HG02970 (cell line): ENCODE measurements around the gene SOX5.
"Not testable (repeated sequence)": the region's sequence is repeated elsewhere in the genome, so short reads cannot be mapped to it uniquely, and the experiment has no call there.

Experiments
- ATAC-seq: cut with Tn5 transposase; IDR thresholded peaks from one replicate; pipeline ENCODE4 v1.9.1; 2021; ENCODE audit warnings: mild to moderate bottlenecking, moderate library complexity, moderate number of reproducible peaks; ENCODE audit not compliant: unreplicated experiment, low FRiP score

SOX5 gene

DNA sequence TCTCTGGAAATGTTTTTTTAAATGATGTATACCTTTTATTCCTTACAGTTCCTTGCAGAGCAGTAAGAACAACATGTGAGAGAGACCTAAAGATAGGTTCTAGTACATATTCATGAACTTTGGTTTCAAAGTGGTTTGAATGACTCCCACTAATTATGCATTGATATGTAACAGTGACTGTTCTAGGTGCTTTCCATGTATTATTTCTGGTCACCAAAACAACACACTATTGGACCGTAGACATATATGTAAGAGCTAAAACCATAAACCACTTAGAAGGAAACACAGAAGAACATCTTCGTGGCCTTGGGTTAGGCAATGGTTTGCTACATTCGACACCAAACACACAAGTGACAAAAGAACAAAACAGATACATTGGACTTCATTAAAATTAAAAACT is 37.9 kb downstream of the SOX5 start:
- ATAC-seq, result no peak

DNA sequence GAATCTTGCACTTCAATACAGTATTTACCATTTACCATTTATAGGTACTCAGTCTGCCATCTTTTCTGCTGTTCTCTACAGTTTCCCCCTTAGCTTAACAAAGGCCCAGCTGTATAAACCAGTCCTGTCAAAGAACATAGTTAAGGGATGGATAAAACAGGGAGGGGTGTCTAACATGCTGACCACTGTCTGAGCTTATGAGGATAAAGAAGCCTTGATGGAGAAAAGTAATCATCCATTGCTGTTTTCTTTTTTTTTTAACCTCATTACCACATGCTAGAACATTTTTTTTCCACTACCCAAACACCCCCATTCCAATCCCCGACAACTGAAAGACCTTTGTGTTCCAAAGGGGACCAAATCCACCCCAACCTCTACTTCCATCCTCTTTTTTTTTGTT is 39.9 kb downstream of the SOX5 start:
- ATAC-seq, result no peak

DNA sequence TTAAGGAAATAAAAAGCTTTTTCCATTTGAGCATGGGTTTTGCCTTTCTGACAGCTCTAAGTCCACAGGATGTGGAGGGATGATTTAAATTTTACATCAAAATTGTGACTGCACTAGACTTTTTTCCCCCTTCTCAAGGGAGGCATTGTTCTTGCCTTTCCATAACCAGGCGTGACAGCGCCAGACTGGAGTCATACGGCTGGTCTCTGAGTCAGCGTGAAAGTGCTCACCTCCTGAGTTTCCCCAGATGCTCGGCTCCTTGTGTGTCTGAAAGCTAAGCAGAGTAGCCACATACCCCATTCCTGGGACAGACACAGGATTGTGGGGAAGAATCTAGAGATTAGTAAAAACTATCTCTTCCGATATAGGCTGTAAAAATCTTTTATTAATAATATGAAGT is 43.1 kb downstream of the SOX5 start:
- no peak for ATAC-seq

DNA sequence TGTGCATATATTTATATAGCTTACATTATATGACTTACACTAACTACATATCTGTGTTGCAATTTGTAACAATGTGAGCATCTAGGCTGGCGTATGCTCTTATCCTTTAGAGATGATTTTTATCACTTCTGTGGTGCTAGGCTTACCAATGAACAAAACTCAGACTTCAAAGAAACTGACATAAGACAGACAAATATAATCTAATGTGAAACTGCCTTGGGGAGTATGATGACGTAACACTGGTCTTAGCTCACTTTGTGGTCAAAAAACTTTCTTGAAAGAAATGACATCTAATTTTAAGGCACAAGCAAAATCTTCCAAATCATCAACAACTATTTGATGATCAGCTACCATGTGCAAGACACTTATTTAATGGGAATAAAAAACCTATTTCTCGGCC is 50.0 kb downstream of the SOX5 start:
- ATAC-seq, result no peak

DNA sequence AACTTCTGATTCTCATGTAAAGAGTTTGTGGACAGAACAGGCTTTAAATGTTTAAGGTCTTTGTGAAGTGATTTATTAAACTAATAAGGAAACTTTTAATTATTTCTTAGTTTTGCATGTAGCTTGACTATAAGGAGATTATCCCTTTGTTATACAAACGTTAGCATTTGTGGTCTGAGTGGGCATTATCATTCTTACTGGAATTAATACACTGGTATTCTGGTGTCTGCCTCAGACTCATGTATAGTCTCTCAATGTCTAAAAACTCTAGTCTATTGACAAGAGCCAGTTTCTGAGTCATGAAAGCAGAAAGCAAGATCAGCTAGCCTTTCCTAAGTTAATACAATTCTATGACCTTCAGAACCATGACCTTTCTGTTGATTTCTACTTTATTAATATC is 51.3 kb downstream of the SOX5 start:
- ATAC-seq, result no peak

DNA sequence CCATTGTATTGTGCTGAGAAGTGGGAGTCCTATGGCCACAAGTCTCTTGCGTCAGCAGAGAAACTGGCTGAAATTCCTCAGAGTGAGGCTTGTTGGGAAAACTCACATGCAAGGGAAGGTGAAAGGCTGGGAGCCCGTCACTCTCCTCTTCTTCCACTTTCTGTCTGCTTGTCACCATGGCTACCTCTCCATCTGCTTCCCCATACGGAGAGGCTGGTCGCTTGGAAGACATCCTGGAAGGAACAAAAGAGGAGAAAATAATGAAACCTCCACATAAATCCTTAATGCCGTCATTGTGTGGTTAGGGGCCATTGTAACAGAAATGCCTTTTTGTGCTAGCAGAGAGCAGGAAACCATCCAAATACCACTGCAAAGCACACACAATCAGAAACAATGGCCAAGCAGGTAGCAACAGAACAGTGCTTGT is 53.7 kb downstream of the SOX5 start:
- no peak for ATAC-seq

DNA sequence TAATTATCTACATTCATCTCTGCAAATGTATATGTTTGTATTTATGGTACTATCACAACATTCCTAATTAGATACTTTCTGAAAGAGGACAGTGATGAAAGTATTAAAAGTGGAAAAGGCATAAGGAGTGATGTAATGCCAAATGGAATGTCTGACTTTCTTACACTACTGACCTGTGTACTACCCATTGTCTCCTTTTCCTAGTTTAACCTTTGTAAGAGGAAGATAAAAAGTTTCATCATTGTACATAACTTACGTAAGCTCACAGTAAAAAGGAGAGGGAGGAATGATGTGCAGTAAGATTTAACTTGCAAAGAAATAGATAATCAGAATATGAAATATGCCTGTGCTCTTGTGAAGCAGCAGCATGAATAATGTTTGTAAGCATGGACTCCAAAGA is 55.9 kb downstream of the SOX5 start:
- no peak for ATAC-seq

DNA sequence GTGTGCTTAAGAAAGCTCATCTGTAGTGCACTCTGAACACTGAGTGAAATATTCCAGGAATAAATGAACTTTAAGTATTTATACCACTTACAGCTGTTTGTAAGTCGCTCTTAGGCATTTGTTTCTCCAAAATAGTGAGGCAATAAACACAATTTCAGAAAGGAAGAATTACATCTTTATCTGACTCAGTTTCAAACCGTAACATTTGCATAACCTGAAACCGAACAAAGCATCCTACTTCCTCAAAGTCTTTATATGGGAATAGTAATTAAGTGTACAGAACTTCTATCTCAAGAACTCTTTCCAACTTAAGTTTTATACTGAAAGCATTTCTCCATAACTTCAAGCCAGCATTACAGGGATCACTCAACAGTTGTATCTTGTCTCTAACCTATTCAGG is 58.4 kb downstream of the SOX5 start:
- ATAC-seq, result no peak

DNA sequence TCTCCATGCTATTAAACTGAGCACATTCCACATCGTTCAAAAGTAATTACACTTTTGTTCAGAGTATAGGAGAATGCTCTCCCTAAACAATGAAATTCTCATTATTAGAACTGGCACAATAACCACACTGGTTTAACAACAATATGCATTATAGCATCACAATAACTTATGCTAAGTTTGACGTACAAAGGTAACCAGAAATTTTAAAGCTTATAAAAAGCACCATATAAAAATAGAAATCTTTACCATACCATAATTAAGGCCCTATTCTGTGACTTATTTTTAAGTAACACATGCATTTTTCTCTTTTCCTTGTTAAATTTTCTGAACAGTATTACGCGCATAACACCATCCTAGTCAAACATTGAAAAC is 60.4 kb downstream of the SOX5 start:
- ATAC-seq, result no peak

DNA sequence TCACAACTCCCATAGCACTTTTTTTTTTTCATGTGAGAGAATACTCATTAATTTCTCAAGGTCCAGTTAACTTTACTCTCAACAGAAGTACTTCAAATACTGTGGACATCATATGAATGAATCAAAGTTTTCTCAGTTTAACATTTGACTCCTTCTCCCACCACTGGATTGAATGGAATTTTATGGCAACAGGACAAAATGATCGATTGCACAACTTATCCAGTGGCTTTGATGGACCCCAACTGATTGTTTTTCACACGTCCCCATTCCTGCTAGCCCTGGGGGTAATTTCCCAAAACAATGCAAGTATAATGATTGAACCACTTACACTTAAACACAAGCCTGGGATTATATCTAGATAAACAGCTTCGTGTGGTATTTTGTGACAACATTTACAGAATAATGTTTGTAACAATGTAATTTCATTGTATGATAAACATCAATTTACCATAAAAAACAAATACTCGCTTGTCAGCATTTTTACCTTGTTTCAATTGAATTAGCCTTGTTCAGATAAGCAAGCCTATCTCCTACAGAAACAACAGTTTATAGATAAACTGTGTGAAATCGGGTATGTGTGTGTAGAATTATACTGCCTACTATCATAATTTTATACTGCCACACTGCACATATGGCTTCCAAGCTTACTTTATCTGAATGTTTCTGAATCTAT is 60.9 kb downstream of the SOX5 start:
- no peak for ATAC-seq

DNA sequence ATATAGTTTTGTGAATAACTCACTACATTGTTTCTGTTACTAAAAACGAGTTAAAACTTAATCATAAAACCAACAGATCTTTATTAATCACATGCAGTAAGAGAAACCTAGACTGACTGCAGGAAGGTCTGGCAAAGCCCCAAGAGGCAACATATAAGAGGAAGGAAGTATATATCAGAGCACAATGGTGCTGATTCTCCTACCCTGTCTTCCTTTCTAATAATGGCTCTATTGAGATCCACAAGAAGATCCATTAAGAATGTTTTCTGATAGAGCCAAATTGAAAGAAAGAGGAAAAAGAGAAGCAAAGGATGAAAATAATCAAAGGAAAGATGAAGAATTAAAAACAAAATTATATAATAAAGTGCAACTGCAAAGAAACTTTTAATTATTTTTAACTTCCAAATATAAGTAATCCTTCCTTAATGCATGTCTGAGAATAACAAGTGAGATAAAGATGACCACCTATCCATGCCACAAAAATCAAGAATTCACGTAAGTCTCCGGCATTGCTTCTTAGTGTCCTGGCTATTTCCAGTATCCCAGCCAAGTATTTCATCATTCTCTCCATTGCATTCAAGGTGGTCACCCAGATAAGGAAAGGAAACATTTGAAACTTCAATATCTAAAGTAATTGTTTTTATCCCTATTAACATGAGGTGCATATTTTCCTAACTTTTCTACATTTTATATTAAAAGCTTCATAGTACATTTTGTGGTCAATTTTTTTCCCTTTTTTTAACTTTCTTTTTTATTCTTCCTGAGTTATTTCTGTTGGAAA is 62.2 kb downstream of the SOX5 start:
- ATAC-seq, result no peak

DNA sequence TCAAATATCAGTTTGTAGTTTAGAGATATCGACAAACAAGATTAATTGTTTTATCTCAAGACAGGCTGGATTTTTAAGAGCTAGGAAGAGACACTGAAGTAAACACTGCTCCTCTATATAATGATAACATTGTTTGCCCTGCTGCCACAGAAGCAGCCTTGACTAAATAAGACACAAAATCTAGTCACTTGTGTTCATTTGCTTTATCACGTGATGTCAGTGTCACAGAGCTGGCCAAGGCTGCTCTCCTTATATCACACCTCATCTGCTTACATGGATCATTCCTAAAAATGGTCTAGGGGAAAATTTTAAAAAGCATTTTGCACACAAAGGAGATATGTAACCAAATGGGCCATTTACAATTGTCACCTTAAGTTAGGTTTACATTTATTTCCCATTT is 64.1 kb downstream of the SOX5 start:
- no peak for ATAC-seq

DNA sequence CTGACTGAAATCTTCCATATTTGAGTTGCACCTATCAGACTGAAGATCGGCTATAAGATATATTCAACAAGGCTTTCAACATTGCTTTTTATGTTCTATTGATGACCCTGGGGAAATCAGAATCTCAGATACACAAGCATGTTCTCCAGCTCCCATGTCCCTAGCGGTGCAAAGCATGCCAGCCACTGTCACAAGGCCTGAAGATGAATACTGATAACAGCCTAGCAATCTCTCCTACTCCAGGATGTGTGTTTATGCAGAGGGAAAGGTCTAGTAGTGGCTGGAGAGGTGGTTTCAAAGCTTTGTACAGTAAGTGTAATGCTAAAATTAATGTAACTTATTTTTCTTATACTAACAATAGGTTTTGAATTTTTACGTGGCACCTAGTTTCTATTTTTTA is 64.6 kb downstream of the SOX5 start:
- no peak for ATAC-seq

DNA sequence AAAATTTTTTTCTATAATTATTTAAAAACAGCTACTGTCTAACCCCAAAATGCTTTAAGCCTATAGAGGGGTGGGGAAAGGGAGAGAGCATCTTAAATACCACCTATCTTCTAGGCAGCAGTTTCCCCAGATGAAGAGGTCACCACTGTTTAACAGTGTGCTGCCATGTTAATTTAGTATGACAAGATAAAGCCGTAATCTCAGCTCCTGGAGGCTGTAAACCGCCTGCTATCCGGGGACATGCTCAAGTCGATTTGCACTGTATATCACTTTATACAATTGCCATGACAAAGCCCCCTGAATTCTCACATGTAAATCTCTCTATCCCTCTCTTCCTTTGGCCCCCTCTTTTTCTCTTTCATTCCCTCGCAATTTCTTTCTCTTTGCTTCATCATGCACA is 68.5 kb downstream of the SOX5 start:
- no peak for ATAC-seq

DNA sequence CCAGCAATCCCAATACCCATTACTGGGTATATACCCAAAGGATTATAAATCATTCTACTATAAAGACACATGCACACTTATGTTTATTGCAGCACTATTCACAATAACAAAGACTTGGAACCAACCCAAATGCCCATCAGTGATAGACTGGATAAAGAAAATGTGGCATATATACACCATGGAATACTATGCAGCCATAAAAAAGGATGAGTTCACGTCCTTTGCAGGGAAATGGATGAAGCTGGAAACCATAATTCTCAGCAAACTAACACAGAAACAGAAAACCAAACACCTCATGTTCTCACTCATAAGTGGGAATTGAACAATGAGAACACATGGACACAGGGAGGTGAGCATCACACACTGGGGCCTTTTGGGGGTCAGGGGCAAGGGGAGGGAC is 72.9 kb downstream of the SOX5 start:
- not testable (repeated sequence) for ATAC-seq

DNA sequence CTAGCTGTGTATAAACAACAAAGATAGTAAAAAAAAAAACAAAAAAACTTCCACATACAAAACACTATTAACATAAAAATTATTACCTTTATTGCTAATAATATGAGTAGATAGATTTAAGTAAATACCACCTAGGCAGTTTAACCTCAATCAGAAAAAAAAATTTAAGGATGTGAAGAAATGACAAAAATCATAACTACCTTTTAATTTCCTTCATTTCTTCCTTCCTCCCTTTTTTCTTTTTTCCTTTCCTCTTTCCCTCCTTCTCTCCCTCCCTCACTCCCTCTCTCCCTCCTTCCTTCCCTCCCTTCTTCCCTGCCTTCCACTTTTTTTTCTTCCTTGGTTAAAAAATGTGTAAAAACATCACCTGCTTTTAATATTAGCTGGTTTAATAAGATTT is 81.7 kb downstream of the SOX5 start:
- ATAC-seq, result no peak

DNA sequence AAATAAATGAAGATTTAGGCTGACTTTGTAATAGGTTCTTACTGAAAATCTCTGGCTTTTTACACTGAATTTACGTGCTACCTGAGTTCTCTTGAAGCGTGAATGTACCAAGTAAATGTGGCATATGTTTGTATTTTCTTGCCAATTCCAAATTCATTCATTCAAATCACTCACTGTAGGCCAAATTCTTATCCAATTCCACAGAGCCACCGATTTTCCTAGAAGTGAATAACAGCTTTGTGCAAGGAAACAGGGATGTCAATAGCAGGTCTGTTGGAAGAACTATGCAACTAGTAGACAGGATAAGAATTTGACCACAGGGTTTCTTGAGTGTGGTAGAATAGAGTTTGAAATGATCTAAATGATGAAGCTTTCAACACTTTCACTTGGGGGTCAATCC is 86.8 kb downstream of the SOX5 start:
- ATAC-seq, result no peak

DNA sequence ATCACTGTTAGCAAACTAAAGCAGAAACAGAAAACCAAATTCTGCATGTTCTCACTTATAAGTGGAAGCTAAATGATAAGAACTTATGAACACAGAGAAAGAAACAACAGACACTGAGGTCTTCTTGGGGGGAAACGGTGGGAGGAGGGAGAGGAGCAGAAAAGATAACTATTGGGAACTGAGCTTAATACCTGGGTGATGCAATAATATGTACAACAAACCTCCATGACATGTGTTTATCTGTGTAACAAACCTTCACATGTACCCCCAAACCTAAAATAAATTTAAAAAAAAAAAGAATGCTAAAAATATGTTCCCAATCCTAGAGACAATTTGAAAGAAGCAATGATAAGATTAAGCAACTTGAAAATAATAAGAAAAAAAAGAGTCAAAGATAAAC is 89.5 kb downstream of the SOX5 start:
- no peak for ATAC-seq

DNA sequence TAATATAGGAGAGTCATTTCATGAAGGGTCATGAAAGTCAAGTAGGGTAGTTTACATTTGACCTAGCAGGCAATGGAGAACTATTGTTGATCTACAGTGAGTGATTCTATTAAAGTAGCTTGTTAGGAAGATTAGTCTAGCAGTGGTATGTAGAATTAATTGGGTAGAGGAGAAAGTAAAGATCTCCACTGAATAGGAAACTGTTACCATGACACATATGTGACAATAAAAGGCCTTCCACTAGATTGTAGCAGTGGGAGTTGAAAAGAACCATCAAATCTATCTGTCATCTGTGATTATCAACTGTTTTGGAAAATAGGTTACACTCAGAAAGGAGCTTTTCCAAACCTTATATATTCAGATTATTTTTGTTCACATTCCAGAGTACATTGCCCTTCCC is 92.3 kb downstream of the SOX5 start:
- ATAC-seq, result no peak

DNA sequence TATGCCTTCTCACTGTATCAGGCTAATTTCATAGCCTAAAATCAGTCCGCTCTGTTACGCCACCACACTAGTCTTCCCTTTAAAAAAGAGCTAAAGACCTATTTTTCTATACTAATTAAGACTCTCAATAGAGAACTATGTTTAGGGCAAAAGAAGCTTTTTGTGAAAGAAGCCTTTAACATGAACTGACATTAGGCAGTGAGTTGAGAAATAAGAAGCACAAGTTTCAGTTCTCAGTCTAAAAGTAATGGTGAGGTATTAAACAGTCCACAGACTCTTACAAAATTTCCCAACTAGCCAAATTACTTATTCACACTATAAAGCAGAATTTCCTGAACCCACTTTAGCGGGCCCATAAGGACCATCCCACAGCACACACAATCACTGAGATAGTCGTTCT is 93.7 kb downstream of the SOX5 start:
- no peak for ATAC-seq

DNA sequence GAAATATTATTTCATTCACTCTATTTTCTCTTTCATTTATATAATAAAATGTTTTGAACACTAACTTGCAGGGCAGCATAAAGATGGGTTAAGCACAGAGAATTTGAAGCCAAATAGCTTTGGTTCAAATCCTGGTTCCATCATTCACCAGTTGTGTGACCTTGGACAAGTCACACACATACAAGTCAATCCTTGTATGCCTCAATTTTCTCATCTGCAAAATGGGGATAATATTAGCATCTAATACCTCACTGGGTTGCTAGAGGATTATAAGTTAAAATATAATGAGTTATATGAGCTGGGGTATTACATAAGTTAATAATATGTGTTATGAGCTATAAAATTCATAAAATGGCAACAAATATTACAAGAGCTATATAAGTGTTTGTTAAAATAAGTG is 94.9 kb downstream of the SOX5 start:
- ATAC-seq, result no peak

DNA sequence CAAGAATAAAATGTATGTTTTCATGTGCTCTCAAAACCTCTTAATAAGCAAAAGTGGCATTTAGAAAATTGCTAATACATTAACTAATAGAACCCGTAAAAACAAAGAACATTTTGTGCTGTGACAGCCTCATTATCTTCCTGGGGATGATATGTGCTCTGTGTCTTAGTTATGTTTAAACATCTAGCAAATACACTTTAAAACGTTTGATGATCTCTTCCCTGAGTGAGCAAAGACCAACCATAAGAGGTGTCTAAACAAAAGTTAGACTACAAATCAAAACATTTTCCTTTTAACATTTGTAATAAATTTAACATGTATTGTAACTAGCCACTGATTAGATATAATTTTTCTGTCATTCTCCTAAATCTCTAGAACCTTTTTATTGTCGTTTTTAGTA is 95.8 kb downstream of the SOX5 start:
- ATAC-seq, result no peak
